Mesendoderm (in vitro differentiated cells): Measurements from ENCODE around the gene SLCO2B1.

Source experiments
- DNase-seq: peaks from one replicate; pipeline ENCODE4 v3.0.0; 2013
- H2AK5ac ChIP-seq: 2 replicates; pipeline ENCODE4 v1.6.1; 2013; ENCODE audit warnings: low read length, inconsistent platforms
- H2BK120ac ChIP-seq: 2 replicates; pipeline ENCODE4 v1.6.1; 2013; ENCODE audit warnings: low read depth, mild to moderate bottlenecking, low read length, moderate library complexity, mixed read lengths
- H2BK15ac ChIP-seq: replicated peaks from 2 replicates; pipeline ENCODE4 v1.6.1; 2013; ENCODE audit warnings: low read depth, mild to moderate bottlenecking, moderate library complexity
- H2BK5ac ChIP-seq: 2 replicates; pipeline ENCODE4 v1.6.1; 2013; ENCODE audit warnings: low read length, inconsistent platforms
- H3K18ac ChIP-seq: 2 replicates; pipeline ENCODE4 v1.6.1; 2013; ENCODE audit warnings: mild to moderate bottlenecking, low read length, mixed read lengths
- H3K23ac ChIP-seq: one replicate; pipeline ENCODE4 v1.6.1; 2013; ENCODE audit warnings: low read length
- H3K27ac ChIP-seq: 2 replicates; pipeline ENCODE4 v1.5.1; 2013; ENCODE audit warnings: low read depth, mild to moderate bottlenecking, inconsistent platforms, low read length, moderate library complexity
- H3K27me3 ChIP-seq: 2 replicates; pipeline ENCODE4 v1.6.1; 2013; ENCODE audit warnings: low read length, control low read depth, mild to moderate bottlenecking, inconsistent platforms; ENCODE audit not compliant: insufficient read depth, poor library complexity
- H3K36me3 ChIP-seq: 2 replicates; pipeline ENCODE4 v1.6.1; 2013; ENCODE audit warnings: low read length, inconsistent platforms; ENCODE audit not compliant: control insufficient read depth, insufficient read depth
- H3K4ac ChIP-seq: one replicate; pipeline ENCODE4 v1.6.1; 2013; ENCODE audit warnings: low read depth, mild to moderate bottlenecking, low read length, moderate library complexity
- H3K4me1 ChIP-seq: 2 replicates; pipeline ENCODE4 v1.6.1; 2013; ENCODE audit warnings: low read depth, low read length, inconsistent platforms; ENCODE audit not compliant: control insufficient read depth
- H3K4me2 ChIP-seq: 2 replicates; pipeline ENCODE4 v1.6.1; 2013; ENCODE audit warnings: low read length
- H3K4me3 ChIP-seq: 2 replicates; pipeline ENCODE4 v1.5.1; 2013; ENCODE audit warnings: mild to moderate bottlenecking, low read length
- H3K56ac ChIP-seq: one replicate; pipeline ENCODE4 v1.6.1; 2013; ENCODE audit warnings: low read length
- H3K79me1 ChIP-seq: 2 replicates; pipeline ENCODE4 v1.6.1; 2013; ENCODE audit warnings: low read length, inconsistent platforms
- H3K79me2 ChIP-seq: 2 replicates; pipeline ENCODE4 v1.6.1; 2013; ENCODE audit warnings: mild to moderate bottlenecking, low read length; ENCODE audit not compliant: control insufficient read depth, insufficient read depth
- H3K9ac ChIP-seq: 2 replicates; pipeline ENCODE4 v1.6.1; 2013; ENCODE audit warnings: low read length, inconsistent platforms
- H4K5ac ChIP-seq: one replicate; pipeline ENCODE4 v1.6.1; 2013; ENCODE audit warnings: low read length
- H4K8ac ChIP-seq: one replicate; pipeline ENCODE4 v1.6.1; 2013; ENCODE audit warnings: low read depth, mild to moderate bottlenecking, control low read depth, low read length, moderate library complexity
- WGBS: extraction: QIAGEN DNeasy Blood & Tissue Kit; methylation state at CpG from one replicate; pipeline ENCODE4 v1.1.7; 2013; ENCODE audit warnings: low lambda C conversion rate, missing lambda C conversion rate; ENCODE audit not compliant: insufficient coverage; ENCODE audit errors: extremely low coverage; 5-methylcytosine and 5-hydroxymethylcytosine counted together

SLCO2B1 gene

GRCh38 chr11:75198278-75198973 is 47.5 kb downstream of the SLCO2B1 start:
- peaks cover 11% of the 10 kb centered on the region for H3K4me1 ChIP-seq
- H4K5ac ChIP-seq = no peak overlapping the region
- no peak overlapping the region for H2AK5ac ChIP-seq
- no peak overlapping the region for H4K8ac ChIP-seq
- no peak overlapping the region for H2BK5ac ChIP-seq
- H3K9ac ChIP-seq = no peak overlapping the region
- no peaks in the 10 kb centered on the region for H3K36me3 ChIP-seq
- no peak overlapping the region for H3K27ac ChIP-seq
- H3K4ac ChIP-seq = no peak overlapping the region
- no peak overlapping the region for H3K4me2 ChIP-seq
- no peak for DNase-seq
- H2BK120ac ChIP-seq = no peak overlapping the region
- no peaks in the 10 kb centered on the region for H3K27me3 ChIP-seq
- no peaks in the 10 kb centered on the region for H3K79me2 ChIP-seq
- no peak overlapping the region for H3K18ac ChIP-seq
- H3K23ac ChIP-seq = no peak overlapping the region
- no peak overlapping the region for H2BK15ac ChIP-seq
- H3K4me3 ChIP-seq = no peak overlapping the region
- H3K79me1 ChIP-seq = no peaks in the 10 kb centered on the region
- WGBS = no CpG with 5 or more reads among the region's 7 CpGs
- no peak overlapping the region for H3K56ac ChIP-seq

GRCh38 chr11:75199412-75199955 is 48.6 kb downstream of the SLCO2B1 start:
- DNase-seq = no peak
- H3K27me3 ChIP-seq = no peaks in the 10 kb centered on the region
- no peaks in the 10 kb centered on the region for H3K79me2 ChIP-seq
- H3K36me3 ChIP-seq = no peaks in the 10 kb centered on the region
- peaks cover 11% of the 10 kb centered on the region for H3K4me1 ChIP-seq
- H3K4ac ChIP-seq = no peak overlapping the region
- no peak overlapping the region for H3K27ac ChIP-seq
- H2BK120ac ChIP-seq = no peak overlapping the region
- no peak overlapping the region for H3K9ac ChIP-seq
- no peak overlapping the region for H3K18ac ChIP-seq
- no peak overlapping the region for H3K23ac ChIP-seq
- H4K5ac ChIP-seq = no peak overlapping the region
- no peak overlapping the region for H4K8ac ChIP-seq
- no peak overlapping the region for H3K56ac ChIP-seq
- H3K4me2 ChIP-seq = no peak overlapping the region
- no peaks in the 10 kb centered on the region for H3K79me1 ChIP-seq
- H3K4me3 ChIP-seq = no peak overlapping the region
- H2BK15ac ChIP-seq = no peak overlapping the region
- H2BK5ac ChIP-seq = no peak overlapping the region
- WGBS = no CpG with 5 or more reads among the region's 5 CpGs
- no peak overlapping the region for H2AK5ac ChIP-seq

GRCh38 chr11:75200051-75200450 is 49.1 kb downstream of the SLCO2B1 start:
- no peak overlapping the region for H3K4me2 ChIP-seq
- no peaks in the 10 kb centered on the region for H3K27me3 ChIP-seq
- no peak for DNase-seq
- H2BK5ac ChIP-seq = no peak overlapping the region
- H3K4ac ChIP-seq = no peak overlapping the region
- H3K4me1 ChIP-seq = peaks cover 11% of the 10 kb centered on the region
- H3K23ac ChIP-seq = no peak overlapping the region
- no peak overlapping the region for H3K4me3 ChIP-seq
- no peak overlapping the region for H2BK120ac ChIP-seq
- no peak overlapping the region for H2BK15ac ChIP-seq
- H3K79me2 ChIP-seq = no peaks in the 10 kb centered on the region
- no peak overlapping the region for H3K18ac ChIP-seq
- H2AK5ac ChIP-seq = no peak overlapping the region
- no peak overlapping the region for H3K27ac ChIP-seq
- no peak overlapping the region for H3K56ac ChIP-seq
- no peaks in the 10 kb centered on the region for H3K79me1 ChIP-seq
- no peak overlapping the region for H4K5ac ChIP-seq
- H4K8ac ChIP-seq = no peak overlapping the region
- H3K36me3 ChIP-seq = no peaks in the 10 kb centered on the region
- H3K9ac ChIP-seq = no peak overlapping the region
- no CpG with 5 or more reads among the region's 10 CpGs for WGBS

- Histone ChIP-seq H3K18ac (no peak overlapping the region), H3K27me3 (no peaks in the 10 kb centered on the region), H2BK120ac (no peak overlapping the region), H3K79me2 (no peaks in the 10 kb centered on the region), H3K56ac (no peak overlapping the region), H3K4me1 (peaks cover 11% of the 10 kb centered on the region), H2AK5ac (no peak overlapping the region), H4K5ac (no peak overlapping the region), H3K4ac (no peak overlapping the region), H3K79me1 (no peaks in the 10 kb centered on the region), H3K4me2 (no peak overlapping the region), H3K4me3 (no peak overlapping the region), H4K8ac (no peak overlapping the region), H3K23ac (no peak overlapping the region), H2BK5ac (no peak overlapping the region), H2BK15ac (no peak overlapping the region), H3K9ac (no peak overlapping the region), H3K27ac (no peak overlapping the region), H3K36me3 (no peaks in the 10 kb centered on the region)
- no peak for DNase-seq
- WGBS = no CpG with 5 or more reads among the region's 2 CpGs
These were observed 49.6 kb downstream of the SLCO2B1 start for GRCh38 chr11:75200531-75200930.

GRCh38 chr11:75201771-75202170 is 50.9 kb downstream of the SLCO2B1 start:
- H2BK5ac ChIP-seq = no peak overlapping the region
- no peak overlapping the region for H3K27ac ChIP-seq
- peaks cover 11% of the 10 kb centered on the region for H3K4me1 ChIP-seq
- H3K79me2 ChIP-seq = no peaks in the 10 kb centered on the region
- H3K9ac ChIP-seq = no peak overlapping the region
- no peak overlapping the region for H3K4me2 ChIP-seq
- H3K27me3 ChIP-seq = no peaks in the 10 kb centered on the region
- no peaks in the 10 kb centered on the region for H3K36me3 ChIP-seq
- no peak overlapping the region for H3K56ac ChIP-seq
- H3K23ac ChIP-seq = no peak overlapping the region
- peak; percentile 89 for DNase-seq
- no peak overlapping the region for H3K4ac ChIP-seq
- no peak overlapping the region for H2AK5ac ChIP-seq
- H4K8ac ChIP-seq = no peak overlapping the region
- no peak overlapping the region for H3K18ac ChIP-seq
- H3K79me1 ChIP-seq = no peaks in the 10 kb centered on the region
- H4K5ac ChIP-seq = no peak overlapping the region
- H2BK15ac ChIP-seq = no peak overlapping the region
- WGBS = no CpG with 5 or more reads among the region's 3 CpGs
- H2BK120ac ChIP-seq = no peak overlapping the region
- no peak overlapping the region for H3K4me3 ChIP-seq

GRCh38 chr11:75202195-75202594 is 51.3 kb downstream of the SLCO2B1 start:
- Histone ChIP-seq H3K79me2 (no peaks in the 10 kb centered on the region), H3K27me3 (no peaks in the 10 kb centered on the region), H3K36me3 (no peaks in the 10 kb centered on the region), H2AK5ac (no peak overlapping the region), H3K18ac (peak overlapping the region; percentile 46), H4K5ac (no peak overlapping the region), H2BK120ac (no peak overlapping the region), H2BK15ac (no peak overlapping the region), H3K4me1 (peaks cover 11% of the 10 kb centered on the region), H3K4me2 (no peak overlapping the region), H3K79me1 (no peaks in the 10 kb centered on the region), H3K4ac (no peak overlapping the region), H3K56ac (peak overlapping the region; percentile 36), H3K9ac (no peak overlapping the region), H3K4me3 (no peak overlapping the region), H4K8ac (no peak overlapping the region), H3K23ac (no peak overlapping the region), H2BK5ac (peak overlapping the region; percentile 34), H3K27ac (no peak overlapping the region)
- no CpG with 5 or more reads among the region's 6 CpGs for WGBS
- DNase-seq = no peak
